ENCODE measurements around the gene A2M. TPM values are rescaled to one million over a fixed set of nuclear protein-coding genes. Genes with fewer than 3 reads are reported as not detected.
A peak's percentile ranks its signal among the peaks of the same experiment; 100 is the strongest.

Gene A2M
- total and polyA plus RNA-seq, 10 donors = 28.9 to 975 (median 409) TPM

DNA sequence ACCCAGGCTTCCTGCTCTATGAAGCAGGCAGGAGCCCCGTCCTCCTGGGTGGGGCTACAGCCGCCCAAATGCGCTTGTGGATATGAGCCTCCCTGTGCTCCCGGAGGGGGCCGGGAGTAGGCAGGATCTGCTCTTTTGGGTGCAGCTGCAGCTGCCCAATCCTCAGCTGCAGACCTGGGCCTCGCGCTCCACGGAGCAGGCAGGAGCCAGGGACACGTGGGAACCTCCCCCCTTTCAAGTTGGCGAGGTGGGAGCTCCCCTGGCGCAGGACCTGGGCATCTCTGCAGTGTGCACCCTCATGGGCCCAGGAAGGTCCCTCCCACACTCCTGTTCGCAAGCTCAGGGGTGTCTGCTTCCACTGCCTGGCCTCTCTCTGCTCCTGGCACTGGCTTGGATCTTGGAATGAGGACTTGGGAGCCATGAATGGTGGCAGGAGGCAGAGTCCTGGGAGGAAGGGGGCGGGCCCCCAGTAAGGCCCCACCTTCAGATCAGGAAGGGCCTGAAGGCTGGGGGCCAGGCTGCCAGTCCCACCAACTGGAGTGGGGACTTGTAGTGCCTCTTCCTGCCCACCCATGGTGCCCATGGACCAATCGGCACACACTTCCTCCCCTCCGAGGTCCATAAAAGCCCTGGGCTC, 65.1 kb downstream of the A2M start:
- intact Hi-C loops (cut with DNase I; ENCODE audit: low total_unique reads) = no loop called here
- Histone ChIP-seq H3K27me3 (replicated peaks in 1 of 7) (no peaks in the 10 kb centered on the region), H3K9me3 (peaks cover 0 to 2% (median 0%) of the 10 kb centered on the region in 8 donors), H3K36me3 (no peaks in the 10 kb centered on the region), H3K27ac (no peak overlapping the region), H3K4me1 (peaks cover 0 to 15% (median 0%) of the 10 kb centered on the region in 6 donors), H3K4me3 (no peak overlapping the region)
- TF ChIP-seq POLR2AphosphoS5 (IDR thresholded peaks at IDR 0.05) = peak in 1 of 3 donors; percentile 14
- no peak for TF ChIP-seq POLR2A (IDR thresholded peaks at IDR 0.05)
- TF ChIP-seq CTCF (IDR thresholded peaks at IDR 0.05 in 8 of 11, conservative IDR thresholded peaks at IDR 0.05 in 3 of 11) = no peak
- DNase-seq = no peak
- 81 to 87% (median 85%) methylated on average over 5 to 15 of the region's 15 CpGs for WGBS, 5 donors

DNA sequence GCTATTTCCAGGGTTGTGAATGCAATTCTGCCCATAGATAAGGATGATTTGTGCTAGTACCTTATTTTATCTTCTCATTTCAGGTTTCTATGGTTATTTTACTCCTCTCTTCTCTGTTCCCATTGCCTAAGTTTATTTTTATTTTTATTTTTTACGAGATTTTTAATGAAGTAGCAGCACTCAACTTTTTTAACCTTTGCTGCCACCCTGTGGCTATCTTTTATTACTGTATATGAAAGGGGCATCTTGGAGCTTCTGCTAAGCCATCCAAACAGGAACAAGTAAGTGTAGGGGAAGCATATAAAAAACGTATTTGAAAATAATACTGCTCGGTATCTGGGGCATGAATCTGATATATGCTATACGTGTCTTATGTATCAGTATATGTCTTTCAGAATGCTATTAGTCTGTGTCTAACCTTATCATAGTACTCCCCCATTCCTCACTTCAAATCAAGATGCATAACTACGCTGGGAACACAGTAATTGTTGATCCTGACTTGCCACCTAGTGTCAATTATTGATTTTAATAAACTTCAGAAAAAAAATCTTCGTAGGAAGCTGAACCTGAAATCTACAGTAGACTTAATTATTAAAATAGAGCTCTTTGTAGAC, 66.1 kb downstream of the A2M start:
- intact Hi-C loops (cut with DNase I; ENCODE audit: low total_unique reads) = no loop called here

GRCh38 chr12:9048930-9049329, 66.8 kb downstream of the A2M start:
- no peak for TF ChIP-seq POLR2A (IDR thresholded peaks at IDR 0.05)
- TF ChIP-seq CTCF (IDR thresholded peaks at IDR 0.05 in 8 of 11, conservative IDR thresholded peaks at IDR 0.05 in 3 of 11) = no peak
- peaks cover 0 to 15% (median 0%) of the 10 kb centered on the region in 6 donors for H3K4me1 ChIP-seq
- no peak overlapping the region for H3K4me3 ChIP-seq
- H3K27ac ChIP-seq = no peak overlapping the region
- intact Hi-C loops (cut with DNase I; ENCODE audit: low total_unique reads) = no loop called here
- WGBS, 5 donors = 95 to 100% (median 98%) methylated on average over 2 of the region's 2 CpGs
- no peaks in the 10 kb centered on the region for H3K36me3 ChIP-seq
- DNase-seq = no peak
- H3K9me3 ChIP-seq = peaks cover 0 to 4% (median 0%) of the 10 kb centered on the region in 8 donors
- no peaks in the 10 kb centered on the region for H3K27me3 ChIP-seq (replicated peaks in 1 of 7)

More for the DNA sequence above, 66.1 kb downstream of the A2M start:
- Histone ChIP-seq H3K4me1 (peaks cover 0 to 15% (median 0%) of the 10 kb centered on the region in 6 donors), H3K27ac (no peak overlapping the region), H3K9me3 (peaks cover 0 to 4% (median 0%) of the 10 kb centered on the region in 8 donors), H3K36me3 (no peaks in the 10 kb centered on the region), H3K27me3 (replicated peaks in 1 of 7) (no peaks in the 10 kb centered on the region), H3K4me3 (no peak overlapping the region)
- DNase-seq = no peak
- no peak for TF ChIP-seq POLR2A (IDR thresholded peaks at IDR 0.05)
- TF ChIP-seq CTCF (IDR thresholded peaks at IDR 0.05 in 8 of 11, conservative IDR thresholded peaks at IDR 0.05 in 3 of 11) = peak in 10 of 11 experiments; percentile 24 to 66 (median 55)
- no peak for TF ChIP-seq POLR2AphosphoS5 (IDR thresholded peaks at IDR 0.05)
- 18 to 27% (median 23%) methylated on average over 6 of the region's 6 CpGs for WGBS, 5 donors

DNA sequence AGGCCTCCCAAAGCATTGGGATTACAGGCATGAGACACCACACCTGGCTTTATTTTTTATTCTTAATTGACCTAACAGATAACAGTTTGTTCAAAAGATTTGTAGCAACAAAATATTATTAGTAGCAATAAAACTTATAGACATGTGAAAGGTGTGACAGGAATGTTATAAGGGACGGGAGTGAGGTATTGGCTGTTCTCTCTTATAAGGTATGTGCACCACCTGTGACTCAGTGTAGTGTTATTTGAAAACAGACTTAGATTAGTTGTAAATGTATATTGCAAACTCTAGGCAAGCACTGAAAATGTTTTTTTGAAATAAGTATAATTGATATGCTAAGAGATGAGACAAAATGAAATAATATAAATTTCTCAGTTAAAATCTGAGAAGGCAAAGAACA, 68.6 kb downstream of the A2M start:
- intact Hi-C loops (cut with DNase I; ENCODE audit: low total_unique reads) = no loop called here
- no peak overlapping the region for H3K27ac ChIP-seq
- H3K36me3 ChIP-seq = no peaks in the 10 kb centered on the region
- H3K4me1 ChIP-seq = peaks cover 0 to 15% (median 0%) of the 10 kb centered on the region in 6 donors
- no peaks in the 10 kb centered on the region for H3K27me3 ChIP-seq (replicated peaks in 1 of 7)
- no peak for TF ChIP-seq CTCF (IDR thresholded peaks at IDR 0.05 in 8 of 11, conservative IDR thresholded peaks at IDR 0.05 in 3 of 11)
- no peak for TF ChIP-seq POLR2AphosphoS5 (IDR thresholded peaks at IDR 0.05)
- no peak for TF ChIP-seq POLR2A (IDR thresholded peaks at IDR 0.05)
- no peak for DNase-seq
- peaks cover 0 to 4% (median 0%) of the 10 kb centered on the region in 8 donors for H3K9me3 ChIP-seq
- no peak overlapping the region for H3K4me3 ChIP-seq
- 86 to 96% (median 96%) methylated on average over 1 of the region's 1 CpG for WGBS, 5 donors

All from spleen (tissue), 11 donors.